Activated CD4-positive, alpha-beta T cell treated with anti-CD3 and anti-CD28 coated beads, Interleukin-2, amount 10 ng/mL, durations not matched to agents 24 days and 14 days (primary cell): ENCODE data around the gene DLGAP1. TPM values are rescaled to one million over a fixed set of nuclear protein-coding genes. Genes with fewer than 3 reads are reported as not detected.
A peak's percentile ranks its signal among the peaks of the same experiment; 100 is the strongest.
"Not testable (repeated sequence)": the region's sequence is repeated elsewhere in the genome, so short reads cannot be mapped to it uniquely, and the experiment has no call there.

Experiments used
- DNase-seq: peaks from one replicate; pipeline ENCODE4 v3.0.0; 2022
- H3K27ac Mint-ChIP-seq: one replicate; pipeline ENCODE4 v1.8.0; 2022; ENCODE audit warnings: mild to moderate bottlenecking, mixed read lengths
- H3K27me3 Mint-ChIP-seq: one replicate; pipeline ENCODE4 v1.8.0; 2022; ENCODE audit warnings: mixed read lengths
- H3K36me3 Mint-ChIP-seq: one replicate; pipeline ENCODE4 v1.8.0; 2022; ENCODE audit warnings: low read depth, mild to moderate bottlenecking, mixed read lengths
- H3K4me1 Mint-ChIP-seq: one replicate; pipeline ENCODE4 v1.8.0; 2021; ENCODE audit warnings: mixed read lengths
- H3K4me3 Mint-ChIP-seq: one replicate; pipeline ENCODE4 v1.8.0; 2022; ENCODE audit warnings: mild to moderate bottlenecking, moderate library complexity, mixed read lengths
- H3K9me3 Mint-ChIP-seq: one replicate; pipeline ENCODE4 v1.8.0; 2021; ENCODE audit warnings: mixed read lengths
- intact Hi-C: fragments of 100-400 bp; cut with micrococcal nuclease; formaldehyde crosslinking; loops from one replicate; pipeline ENCODE4 v1.15.1; 2023
- total RNA-seq: library from RNA; stranded (reverse); gene quantifications from 2 replicates; pipeline ENCODE4 v1.2.3, GENCODE V29; 2022

The DLGAP1 gene
- total RNA-seq, 1 donor from 2014 or later: 1.5 TPM

DNA sequence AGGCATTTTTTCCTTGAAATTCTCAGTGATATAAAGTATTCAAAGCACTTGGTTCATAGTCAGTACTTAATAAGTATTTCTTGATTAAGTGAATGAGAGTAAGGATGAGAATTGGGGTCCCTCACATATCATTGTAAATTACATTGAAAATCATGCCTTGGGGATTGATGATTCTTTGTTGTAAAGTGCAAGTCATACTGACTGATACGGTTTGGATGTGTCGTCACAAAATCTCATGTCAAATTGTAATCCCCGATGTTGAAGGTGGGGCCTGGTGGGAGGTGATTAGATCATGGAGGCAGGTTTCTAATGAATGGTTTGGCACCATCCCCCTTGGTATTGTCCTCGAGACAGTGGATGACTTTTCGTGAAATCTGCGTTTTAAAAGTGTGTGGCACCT, 385.9 kb downstream of the DLGAP1 start:
- Mint-ChIP-seq H3K27me3 (no peaks in the 10 kb centered on the region), H3K4me1 (no peaks in the 10 kb centered on the region), H3K9me3 (no peaks in the 10 kb centered on the region), H3K27ac (no peak overlapping the region), H3K4me3 (no peak overlapping the region), H3K36me3 (no peaks in the 10 kb centered on the region)
- intact Hi-C loops: no loop called here
- no peak for DNase-seq

DNA sequence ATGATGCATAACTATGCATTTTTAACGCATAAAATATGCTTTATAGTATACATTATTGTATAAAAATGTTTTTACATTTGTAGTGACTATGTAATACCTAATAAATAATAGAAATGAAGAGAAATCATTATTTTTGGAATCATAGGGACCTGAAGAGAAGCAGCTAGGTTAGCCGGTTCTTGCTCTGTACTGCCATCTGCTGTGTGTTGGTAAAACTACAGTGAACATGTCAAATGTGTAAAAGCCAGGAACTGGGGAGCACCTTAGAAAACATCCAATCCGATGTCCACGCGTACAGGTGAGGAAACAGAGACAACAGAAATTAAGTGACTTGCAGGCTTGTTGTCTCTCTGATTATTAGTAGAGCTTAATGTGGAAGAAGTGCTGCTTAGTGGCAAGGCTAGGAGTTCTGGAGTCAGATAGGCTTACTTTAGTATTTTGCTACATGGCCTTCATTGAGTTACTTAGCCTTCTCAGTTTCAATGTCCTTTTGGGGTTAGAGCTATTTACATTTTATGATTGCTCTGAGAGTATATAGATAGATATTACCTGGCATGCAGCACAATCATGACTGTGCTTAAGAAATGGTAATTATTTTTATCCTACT, 386.5 kb downstream of the DLGAP1 start:
- intact Hi-C loops: loop anchor here (1.0 kb wide), 1 partner anchor 297 kb away; no protein-coding TSS in a partner anchor
- Mint-ChIP-seq H3K36me3 (no peaks in the 10 kb centered on the region), H3K4me3 (no peak overlapping the region), H3K9me3 (no peaks in the 10 kb centered on the region), H3K27me3 (no peaks in the 10 kb centered on the region), H3K4me1 (no peaks in the 10 kb centered on the region), H3K27ac (no peak overlapping the region)
- DNase-seq: peak; percentile 79

DNA sequence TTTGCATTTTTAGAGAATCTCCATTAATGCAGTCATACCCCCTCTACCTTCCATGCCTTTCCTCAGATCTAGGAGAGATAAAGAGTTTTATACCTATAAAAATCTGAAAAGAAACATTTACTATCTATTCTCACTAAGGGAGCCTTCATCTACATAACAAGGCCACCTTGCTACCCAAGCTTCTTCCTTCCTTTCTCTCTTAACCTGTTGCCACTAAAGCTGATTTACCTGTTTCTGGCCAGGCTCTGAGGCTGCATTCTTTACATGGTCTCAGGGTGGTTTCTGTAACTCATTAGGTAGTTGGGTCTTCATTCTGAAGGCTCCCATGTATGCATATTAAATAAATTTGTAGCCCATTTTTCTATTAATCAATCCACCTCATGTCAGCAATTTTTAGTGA, 391.6 kb downstream of the DLGAP1 start:
- DNase-seq: no peak
- H3K27ac Mint-ChIP-seq: no peak overlapping the region
- H3K36me3 Mint-ChIP-seq: no peaks in the 10 kb centered on the region
- peaks cover 4% of the 10 kb centered on the region for H3K9me3 Mint-ChIP-seq
- H3K27me3 Mint-ChIP-seq: no peaks in the 10 kb centered on the region
- H3K4me3 Mint-ChIP-seq: no peak overlapping the region
- no peaks in the 10 kb centered on the region for H3K4me1 Mint-ChIP-seq
- intact Hi-C loops: no loop called here

DNA sequence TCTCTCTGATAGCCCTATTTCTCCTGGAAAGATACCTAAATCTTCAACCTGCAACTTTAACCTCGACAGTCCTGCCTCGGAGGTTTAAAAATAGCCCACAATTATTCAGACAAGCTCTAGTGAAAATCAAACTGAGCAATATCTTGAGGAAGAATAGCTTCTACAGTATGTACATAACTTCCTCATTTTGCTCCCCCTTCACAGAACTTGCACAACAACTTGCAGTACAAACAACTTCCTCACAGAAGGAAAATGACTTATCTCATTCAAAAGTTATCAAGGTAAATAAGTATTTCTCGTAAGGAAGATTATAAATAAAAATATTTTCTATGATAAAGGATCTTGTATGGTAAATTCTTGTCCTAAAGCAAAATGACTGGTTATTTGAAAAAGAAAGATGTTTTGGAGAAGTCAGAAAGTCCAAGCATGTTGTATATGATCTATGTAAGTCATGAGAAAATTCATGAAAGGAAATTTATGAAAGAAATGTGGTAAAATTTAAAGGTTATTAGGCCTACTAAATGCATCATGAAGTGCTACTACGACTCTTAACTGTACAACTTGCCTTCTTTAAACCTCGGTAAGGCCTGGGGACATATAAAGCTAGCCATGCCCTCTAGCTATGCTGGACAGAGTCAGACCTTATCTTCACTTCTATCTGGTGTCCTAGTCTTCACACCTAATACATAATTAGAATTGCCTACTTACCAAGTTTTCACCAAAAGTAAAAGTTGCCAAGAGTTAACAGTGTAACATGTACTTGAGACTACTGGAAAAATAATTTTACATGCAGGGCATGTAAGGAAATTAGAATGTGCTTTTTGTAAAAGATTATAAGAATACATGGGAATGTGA, 394.5 kb downstream of the DLGAP1 start:
- Mint-ChIP-seq H3K27ac (no peak overlapping the region), H3K9me3 (peaks cover 4% of the 10 kb centered on the region), H3K27me3 (no peaks in the 10 kb centered on the region), H3K4me1 (no peaks in the 10 kb centered on the region), H3K4me3 (no peak overlapping the region), H3K36me3 (no peaks in the 10 kb centered on the region)
- intact Hi-C loops: no loop called here
- DNase-seq: no peak

DNA sequence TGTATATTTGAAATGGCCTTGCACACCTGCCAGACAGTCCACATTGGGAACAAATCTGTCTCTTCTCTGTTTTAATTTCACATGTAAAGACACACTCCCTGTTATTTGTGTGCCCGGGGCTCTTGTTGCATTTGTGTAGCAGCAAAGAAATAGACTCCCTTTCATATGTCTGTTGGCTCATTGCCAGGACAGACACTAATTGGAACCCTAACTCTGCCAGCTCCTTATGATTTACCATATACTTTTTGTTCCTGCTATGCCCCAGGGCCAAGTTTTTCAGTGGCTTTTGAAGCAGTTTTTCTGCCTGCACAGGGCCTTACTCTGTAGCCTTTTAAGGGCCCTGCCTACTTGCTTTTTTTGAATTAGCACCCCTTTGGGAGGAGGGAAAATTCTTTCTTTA, 396.9 kb downstream of the DLGAP1 start:
- Mint-ChIP-seq H3K27ac (no peak overlapping the region), H3K4me1 (no peaks in the 10 kb centered on the region), H3K4me3 (no peak overlapping the region), H3K9me3 (peaks cover 4% of the 10 kb centered on the region), H3K27me3 (no peaks in the 10 kb centered on the region), H3K36me3 (no peaks in the 10 kb centered on the region)
- no peak for DNase-seq
- intact Hi-C loops: no loop called here

DNA sequence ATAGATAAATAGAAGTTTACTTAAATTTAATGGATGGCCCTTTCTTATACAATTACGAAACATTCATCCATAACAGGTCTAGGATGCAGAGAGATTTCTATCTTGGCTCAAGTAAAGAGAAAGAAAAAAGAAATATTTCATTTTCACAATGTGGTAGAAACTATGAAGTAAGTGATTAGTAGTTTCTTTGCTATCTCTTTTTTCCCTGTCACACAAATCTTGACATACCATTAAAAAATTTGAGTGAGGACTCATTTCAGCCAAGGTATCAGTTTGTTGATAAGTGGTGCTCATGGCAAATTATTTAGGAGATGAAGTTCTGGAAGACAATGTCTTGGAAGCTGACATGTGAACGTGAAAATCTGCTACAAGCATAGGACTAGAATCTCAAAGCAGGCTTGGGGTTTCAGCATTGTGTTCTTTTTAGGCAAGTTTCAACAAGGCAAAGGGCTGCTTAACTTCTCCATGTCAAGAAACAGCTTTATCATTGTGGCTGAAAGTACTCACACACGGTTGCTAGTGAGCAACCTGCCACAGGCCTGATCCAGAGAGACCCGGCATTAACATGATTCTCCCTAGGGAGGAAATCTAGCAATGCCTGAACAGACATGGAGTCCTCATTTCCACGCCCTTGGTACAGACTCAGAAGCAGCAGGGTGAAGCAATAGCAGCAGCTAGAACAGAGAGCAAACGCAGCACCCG, 414.6 kb downstream of the DLGAP1 start:
- intact Hi-C loops: no loop called here
- Mint-ChIP-seq H3K9me3 (no peaks in the 10 kb centered on the region), H3K36me3 (no peaks in the 10 kb centered on the region), H3K4me1 (no peaks in the 10 kb centered on the region), H3K27ac (no peak overlapping the region), H3K27me3 (peaks cover 4% of the 10 kb centered on the region), H3K4me3 (no peak overlapping the region)
- DNase-seq: no peak

DNA sequence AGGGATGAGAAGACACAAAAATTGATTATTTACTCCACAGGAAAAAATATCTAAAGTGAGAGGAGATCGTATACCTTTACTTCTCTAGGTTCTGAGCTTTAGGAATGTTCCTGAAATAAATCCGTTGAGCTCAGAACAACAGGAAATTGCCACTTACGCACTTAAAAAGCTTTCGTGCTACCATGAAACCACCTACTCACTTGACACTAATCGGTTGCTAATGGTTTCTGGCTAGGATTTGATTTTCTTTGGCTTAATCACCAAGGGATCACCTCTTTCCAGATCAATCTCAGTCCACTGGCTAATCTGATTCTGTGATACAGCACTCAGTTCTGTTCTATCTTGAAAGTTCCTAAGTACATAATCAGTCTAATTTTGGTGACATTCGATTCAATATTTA, 419.6 kb downstream of the DLGAP1 start:
- Mint-ChIP-seq H3K27me3 (peaks cover 4% of the 10 kb centered on the region), H3K4me1 (no peaks in the 10 kb centered on the region), H3K27ac (no peak overlapping the region), H3K36me3 (no peaks in the 10 kb centered on the region), H3K9me3 (no peaks in the 10 kb centered on the region), H3K4me3 (no peak overlapping the region)
- no peak for DNase-seq
- intact Hi-C loops: no loop called here

DNA sequence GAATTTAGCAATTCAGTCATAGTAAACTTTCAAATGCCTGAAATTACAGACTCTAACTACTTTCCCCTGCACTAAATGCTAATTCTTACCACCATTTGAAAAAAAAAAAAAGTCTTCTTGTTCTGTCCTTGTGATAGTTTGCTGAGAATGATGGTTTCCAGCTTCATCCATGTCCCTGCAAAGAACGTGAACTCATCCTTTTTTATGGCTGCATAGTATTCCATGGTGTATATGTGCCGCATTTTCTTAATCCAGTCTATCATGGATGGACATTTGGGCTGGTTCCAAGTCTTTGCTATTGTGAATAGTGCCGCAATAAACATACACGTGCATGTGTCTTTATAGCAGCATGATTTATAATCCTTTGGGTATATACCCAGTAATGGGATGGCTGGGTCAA, 420.3 kb downstream of the DLGAP1 start:
- H3K27me3 Mint-ChIP-seq, intact Hi-C loops, H3K4me1 Mint-ChIP-seq, H3K4me3 Mint-ChIP-seq, H3K27ac Mint-ChIP-seq, H3K36me3 Mint-ChIP-seq, DNase-seq, H3K9me3 Mint-ChIP-seq: not testable (repeated sequence)

DNA sequence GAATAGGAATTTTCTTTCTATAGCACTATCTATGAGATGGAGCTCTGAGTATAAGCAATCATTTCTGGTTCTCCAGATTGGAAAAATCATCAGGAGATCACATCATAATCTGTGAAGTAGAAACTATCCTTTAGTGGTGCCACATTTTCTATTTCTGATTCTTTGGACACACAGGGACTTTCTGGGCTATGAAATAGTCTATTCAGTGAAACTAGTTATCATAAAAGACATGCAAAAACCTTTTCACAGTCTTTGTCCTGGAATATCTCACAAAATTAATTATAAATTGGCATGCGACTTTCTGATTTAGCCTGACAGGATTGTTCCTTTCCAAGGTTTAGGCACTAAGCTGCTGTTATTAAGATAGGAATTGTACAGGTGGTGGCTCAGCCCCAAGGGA, 428.6 kb downstream of the DLGAP1 start:
- no peak overlapping the region for H3K4me3 Mint-ChIP-seq
- DNase-seq: no peak
- H3K4me1 Mint-ChIP-seq: no peaks in the 10 kb centered on the region
- H3K27me3 Mint-ChIP-seq: peaks cover 2% of the 10 kb centered on the region
- intact Hi-C loops: no loop called here
- no peaks in the 10 kb centered on the region for H3K36me3 Mint-ChIP-seq
- no peak overlapping the region for H3K27ac Mint-ChIP-seq
- no peaks in the 10 kb centered on the region for H3K9me3 Mint-ChIP-seq

DNA sequence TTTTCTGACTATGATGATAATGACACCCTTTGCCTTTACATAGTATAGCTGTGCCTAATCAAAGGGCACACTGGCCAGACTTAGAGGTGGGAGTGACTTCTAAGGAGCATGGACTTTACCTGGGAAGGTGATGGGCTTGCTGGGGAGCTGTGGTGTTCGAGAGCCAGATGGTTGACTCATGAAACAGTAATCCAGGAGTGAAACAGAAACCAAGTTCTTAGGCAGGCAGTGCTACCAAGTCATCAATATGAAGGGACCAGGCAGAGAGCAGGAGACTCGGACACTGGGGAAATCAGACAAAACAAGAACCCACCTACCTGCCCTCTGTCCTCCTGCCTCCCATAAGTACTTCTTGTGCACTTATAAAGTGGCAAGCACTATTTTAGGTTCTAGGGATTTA, 430.4 kb downstream of the DLGAP1 start:
- intact Hi-C loops: no loop called here
- Mint-ChIP-seq H3K4me3 (no peak overlapping the region), H3K4me1 (no peaks in the 10 kb centered on the region)

DNA sequence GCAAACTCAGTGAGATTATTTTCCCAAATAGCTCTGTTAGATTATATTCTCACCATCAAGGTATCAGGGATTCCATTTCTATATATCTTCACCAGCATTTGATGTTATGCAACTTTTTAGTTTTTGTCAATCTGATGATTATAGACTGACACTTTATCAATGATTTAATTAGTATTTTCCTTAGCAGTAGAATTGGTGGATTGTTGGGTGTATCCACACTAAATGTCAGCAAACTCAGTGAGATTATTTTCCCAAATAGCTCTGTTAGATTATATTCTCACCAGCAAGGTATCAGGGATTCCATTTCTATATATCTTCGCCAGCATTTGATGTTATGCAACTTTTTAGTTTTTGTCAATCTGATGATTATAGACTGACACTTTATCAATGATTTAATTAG, 432.4 kb downstream of the DLGAP1 start:
- H3K9me3 Mint-ChIP-seq, H3K27me3 Mint-ChIP-seq, H3K27ac Mint-ChIP-seq, H3K4me3 Mint-ChIP-seq, intact Hi-C loops, DNase-seq, H3K36me3 Mint-ChIP-seq, H3K4me1 Mint-ChIP-seq: not testable (repeated sequence)

More for the DNA sequence above, 430.4 kb downstream of the DLGAP1 start:
- no peaks in the 10 kb centered on the region for H3K36me3 Mint-ChIP-seq
- H3K27me3 Mint-ChIP-seq: peaks cover 2% of the 10 kb centered on the region
- H3K27ac Mint-ChIP-seq: no peak overlapping the region
- H3K9me3 Mint-ChIP-seq: no peaks in the 10 kb centered on the region
- DNase-seq: no peak

DNA sequence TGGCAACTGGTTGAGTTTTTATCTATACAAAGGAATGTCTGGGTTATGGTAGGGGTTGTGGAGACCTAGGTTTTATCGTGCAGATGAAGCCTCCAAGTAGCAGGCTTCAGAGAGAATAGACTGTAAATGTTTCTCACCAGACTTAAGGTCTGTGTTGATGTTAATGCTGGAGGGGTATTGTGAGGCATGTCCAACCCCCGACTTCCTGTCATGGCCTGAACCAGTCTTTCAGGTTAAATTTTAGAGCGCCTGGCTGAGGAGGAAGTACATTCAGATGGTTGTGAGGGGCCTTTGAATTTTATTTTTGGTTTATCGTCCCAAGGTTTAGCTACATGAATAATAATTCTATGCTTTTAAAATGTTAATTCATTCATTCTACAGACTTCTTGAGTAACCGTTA, 435.1 kb downstream of the DLGAP1 start:
- no peak overlapping the region for H3K27ac Mint-ChIP-seq
- DNase-seq: no peak
- H3K9me3 Mint-ChIP-seq: no peaks in the 10 kb centered on the region
- no peaks in the 10 kb centered on the region for H3K4me1 Mint-ChIP-seq
- H3K4me3 Mint-ChIP-seq: no peak overlapping the region
- intact Hi-C loops: no loop called here
- H3K27me3 Mint-ChIP-seq: no peaks in the 10 kb centered on the region
- H3K36me3 Mint-ChIP-seq: no peaks in the 10 kb centered on the region

DNA sequence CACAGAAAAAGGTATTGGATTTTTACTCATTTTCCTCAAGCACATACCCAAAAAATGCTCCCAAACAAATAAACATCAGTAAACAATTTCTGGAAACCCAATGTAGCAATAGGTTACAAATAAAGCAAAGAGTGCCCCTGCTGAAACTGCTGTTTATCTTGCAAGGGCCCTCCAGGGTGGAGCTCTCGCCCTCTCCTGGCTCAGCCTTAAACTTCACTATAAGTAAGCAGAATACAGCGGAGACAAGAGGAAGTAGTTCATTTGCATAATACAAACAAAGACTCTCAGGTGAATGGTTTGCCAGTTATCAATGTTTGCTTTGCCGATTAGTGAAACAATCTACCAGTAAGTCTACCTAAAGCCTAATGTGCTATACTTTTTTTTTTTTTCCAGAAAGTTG, 437.6 kb downstream of the DLGAP1 start:
- Mint-ChIP-seq H3K4me1 (no peaks in the 10 kb centered on the region), H3K4me3 (no peak overlapping the region), H3K9me3 (no peaks in the 10 kb centered on the region), H3K27ac (no peak overlapping the region), H3K27me3 (no peaks in the 10 kb centered on the region), H3K36me3 (no peaks in the 10 kb centered on the region)
- DNase-seq: no peak
- intact Hi-C loops: no loop called here

DNA sequence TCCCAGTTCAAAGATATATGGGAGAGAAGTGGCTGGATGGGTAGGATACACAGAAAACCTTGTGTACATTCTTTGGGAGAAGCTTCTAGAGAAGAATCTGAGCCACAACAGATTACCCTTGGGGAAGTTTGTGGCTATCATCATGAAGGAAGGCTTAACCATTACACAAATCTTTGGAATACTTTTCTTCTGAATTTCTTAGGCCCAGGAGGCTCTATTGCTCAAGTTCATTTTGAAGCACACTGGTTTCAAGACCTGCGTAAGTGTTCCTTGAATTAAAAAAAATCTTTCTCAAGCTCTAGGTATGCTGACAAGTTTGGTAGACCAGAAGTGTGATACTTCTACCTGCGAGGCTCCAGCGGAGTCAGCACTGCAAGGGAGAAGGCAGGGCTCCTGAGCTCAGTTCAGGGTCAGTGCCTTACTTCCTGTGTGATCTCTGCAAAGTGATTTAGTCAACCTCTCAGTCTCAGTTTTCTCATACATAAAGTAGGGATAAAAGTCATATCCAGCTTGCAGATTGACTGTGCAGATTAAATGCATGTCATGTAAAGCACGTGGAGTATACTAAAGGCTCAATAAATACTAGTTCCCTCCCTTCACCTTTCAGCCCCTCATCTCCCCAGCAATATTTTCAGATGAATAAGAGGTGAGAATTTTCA, 438.6 kb downstream of the DLGAP1 start:
- H3K27me3 Mint-ChIP-seq: no peaks in the 10 kb centered on the region
- DNase-seq: no peak
- intact Hi-C loops: no loop called here
- H3K27ac Mint-ChIP-seq: no peak overlapping the region
- H3K4me1 Mint-ChIP-seq: no peaks in the 10 kb centered on the region
- no peak overlapping the region for H3K4me3 Mint-ChIP-seq
- H3K9me3 Mint-ChIP-seq: no peaks in the 10 kb centered on the region
- H3K36me3 Mint-ChIP-seq: no peaks in the 10 kb centered on the region
